Left ventricle myocardium inferior (tissue), 1 donor: ENCODE measurements around the gene WBP1L. TPM values are rescaled to one million over a fixed set of nuclear protein-coding genes. Genes with fewer than 3 reads are reported as not detected.
"Not testable (repeated sequence)": the region's sequence is repeated elsewhere in the genome, so short reads cannot be mapped to it uniquely, and the experiment has no call there.

Experiments used
- DNase-seq: peaks from one replicate; pipeline ENCODE4 v3.0.0-alpha.2; 2020
- H3K27ac ChIP-seq: fragments of 200-600 bp; replicated peaks from 2 replicates; pipeline ENCODE4 v1.8.0; 2021
- H3K27me3 ChIP-seq: fragments of 200-600 bp; 2 replicates; pipeline ENCODE4 v1.8.0; 2021; ENCODE audit warnings: low read depth
- H3K36me3 ChIP-seq: fragments of 200-600 bp; 2 replicates; pipeline ENCODE4 v1.8.0; 2021
- H3K4me1 ChIP-seq: fragments of 200-600 bp; 2 replicates; pipeline ENCODE4 v1.8.0; 2021
- H3K4me3 ChIP-seq: fragments of 200-600 bp; 2 replicates; pipeline ENCODE4 v1.8.0; 2021; ENCODE audit warnings: mild to moderate bottlenecking, moderate library complexity
- H3K9me3 ChIP-seq: fragments of 200-600 bp; replicated peaks from 2 replicates; pipeline ENCODE4 v1.8.0; 2021
- intact Hi-C: fragments of 100-400 bp; cut with micrococcal nuclease; formaldehyde crosslinking; loops from one replicate; pipeline ENCODE4 v1.11.0; 2022
- total RNA-seq: library from RNA; stranded (reverse); fragmentation: NEBNext Ultra II Directional; extraction: Animal tissue kit (Norgen Biotek cat#: 25700); gene quantifications from one replicate; pipeline ENCODE4 v1.2.1, GENCODE V29; 2021
- TF ChIP-seq, protein P1 (sequence below): fragments of 200-600 bp; IDR thresholded peaks from 2 replicates; pipeline ENCODE4 v1.8.0; 2021; ENCODE audit warnings: antibody characterized with exemption, mild to moderate bottlenecking, borderline replicate concordance
- donor health status: DM: no; HTN: yes; CAD: no; lungs with severe emphysema.

WBP1L gene
- total RNA-seq, 1 donor from 2014 or later = 22.6 TPM

DNA sequence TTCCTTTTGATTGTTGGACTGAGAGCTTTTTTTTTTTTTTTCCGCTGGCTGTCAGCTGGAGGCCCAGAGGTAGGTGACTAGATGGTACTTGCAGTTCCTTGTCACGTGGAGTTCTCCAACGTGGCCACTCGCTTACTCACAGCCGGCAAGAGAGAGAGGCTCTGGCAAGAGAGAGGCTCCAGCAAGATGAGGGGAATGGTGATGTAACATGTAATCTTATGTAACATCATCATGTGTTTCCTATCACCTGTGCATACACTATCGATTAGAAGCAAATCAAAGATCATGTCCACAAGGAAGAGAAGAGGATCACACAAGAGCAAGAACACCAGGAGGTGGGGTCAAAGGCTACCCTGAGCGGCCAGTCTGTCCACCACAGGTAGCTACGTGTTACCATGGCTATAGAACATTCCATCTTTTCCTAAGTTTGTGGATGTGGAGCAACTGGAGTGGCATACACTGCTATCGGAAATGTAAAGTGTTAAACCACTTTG, 106.3 kb downstream of the WBP1L start:
- Histone ChIP-seq H3K9me3 (no peaks in the 10 kb centered on the region), H3K27me3 (no peaks in the 10 kb centered on the region), H3K4me3 (no peak overlapping the region), H3K27ac (no peak overlapping the region), H3K36me3 (no peaks in the 10 kb centered on the region), H3K4me1 (peaks cover 13% of the 10 kb centered on the region)
- intact Hi-C loops = no loop called here
- TF ChIP-seq, protein P1, sequence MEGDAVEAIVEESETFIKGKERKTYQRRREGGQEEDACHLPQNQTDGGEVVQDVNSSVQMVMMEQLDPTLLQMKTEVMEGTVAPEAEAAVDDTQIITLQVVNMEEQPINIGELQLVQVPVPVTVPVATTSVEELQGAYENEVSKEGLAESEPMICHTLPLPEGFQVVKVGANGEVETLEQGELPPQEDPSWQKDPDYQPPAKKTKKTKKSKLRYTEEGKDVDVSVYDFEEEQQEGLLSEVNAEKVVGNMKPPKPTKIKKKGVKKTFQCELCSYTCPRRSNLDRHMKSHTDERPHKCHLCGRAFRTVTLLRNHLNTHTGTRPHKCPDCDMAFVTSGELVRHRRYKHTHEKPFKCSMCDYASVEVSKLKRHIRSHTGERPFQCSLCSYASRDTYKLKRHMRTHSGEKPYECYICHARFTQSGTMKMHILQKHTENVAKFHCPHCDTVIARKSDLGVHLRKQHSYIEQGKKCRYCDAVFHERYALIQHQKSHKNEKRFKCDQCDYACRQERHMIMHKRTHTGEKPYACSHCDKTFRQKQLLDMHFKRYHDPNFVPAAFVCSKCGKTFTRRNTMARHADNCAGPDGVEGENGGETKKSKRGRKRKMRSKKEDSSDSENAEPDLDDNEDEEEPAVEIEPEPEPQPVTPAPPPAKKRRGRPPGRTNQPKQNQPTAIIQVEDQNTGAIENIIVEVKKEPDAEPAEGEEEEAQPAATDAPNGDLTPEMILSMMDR = no peak
- DNase-seq = no peak

DNA sequence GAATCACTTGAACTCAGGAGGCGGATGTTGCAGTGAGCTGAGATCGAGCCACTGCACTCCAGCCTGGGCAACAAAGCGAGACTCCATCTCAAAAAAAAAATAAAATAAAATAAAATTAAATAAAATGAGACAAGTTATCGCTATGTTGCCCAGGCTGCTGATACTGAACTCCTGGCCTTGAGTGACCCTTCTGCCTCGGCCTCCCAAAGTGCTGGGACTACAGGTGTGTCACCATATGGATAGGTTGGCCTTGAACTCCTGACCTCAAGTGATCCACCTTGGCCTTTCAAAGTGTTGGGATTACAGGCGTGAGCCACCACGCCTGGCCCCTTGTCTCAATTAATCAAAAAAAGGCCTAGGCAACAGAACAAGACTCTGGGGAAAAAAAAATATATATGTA, 109.5 kb downstream of the WBP1L start:
- H3K4me3 ChIP-seq = not testable (repeated sequence)

DNA sequence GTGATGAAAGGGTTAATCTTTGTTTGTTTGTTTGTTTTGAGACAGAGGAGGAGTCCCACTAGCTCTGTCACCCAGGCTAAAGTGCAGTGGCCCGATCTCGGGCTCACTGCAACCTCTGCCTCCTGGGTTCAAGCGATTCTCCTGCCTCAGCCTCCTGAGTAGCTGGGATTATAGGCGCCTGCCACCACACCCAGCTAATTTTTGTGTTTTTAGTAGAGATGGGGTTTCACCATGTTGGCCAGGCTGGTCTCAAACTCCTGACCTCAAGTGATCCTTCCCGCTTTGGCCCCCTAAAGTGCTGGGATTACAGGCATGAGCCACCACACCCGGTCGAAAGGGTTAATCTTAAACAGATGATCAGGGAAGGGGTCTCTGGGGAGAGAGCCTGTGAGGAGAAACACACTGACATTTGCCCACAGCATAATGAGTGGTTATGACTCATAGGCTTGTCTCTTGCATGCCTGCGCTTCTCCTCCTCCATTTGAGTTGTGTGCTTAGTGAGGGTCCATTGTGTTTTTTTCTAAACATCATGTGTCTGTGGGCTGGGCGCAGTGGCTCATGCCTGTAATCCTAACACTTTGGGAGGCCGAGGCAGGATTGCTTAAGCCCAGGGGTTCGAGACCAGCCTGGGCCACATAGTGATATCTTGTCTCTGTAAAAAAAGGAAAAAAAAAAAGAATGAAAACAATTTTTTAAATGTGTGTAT, 112.1 kb downstream of the WBP1L start:
- H3K27me3 ChIP-seq, H3K27ac ChIP-seq, H3K9me3 ChIP-seq, DNase-seq, H3K36me3 ChIP-seq, intact Hi-C loops: not testable (repeated sequence)
- Histone ChIP-seq H3K4me3 (peak overlapping the region; percentile 70), H3K4me1 (peaks cover 47% of the 10 kb centered on the region)

More for the DNA sequence above, 109.5 kb downstream of the WBP1L start:
- H3K27me3 ChIP-seq, H3K9me3 ChIP-seq, H3K36me3 ChIP-seq, intact Hi-C loops, H3K27ac ChIP-seq, DNase-seq: not testable (repeated sequence)
- peaks cover 32% of the 10 kb centered on the region for H3K4me1 ChIP-seq

DNA sequence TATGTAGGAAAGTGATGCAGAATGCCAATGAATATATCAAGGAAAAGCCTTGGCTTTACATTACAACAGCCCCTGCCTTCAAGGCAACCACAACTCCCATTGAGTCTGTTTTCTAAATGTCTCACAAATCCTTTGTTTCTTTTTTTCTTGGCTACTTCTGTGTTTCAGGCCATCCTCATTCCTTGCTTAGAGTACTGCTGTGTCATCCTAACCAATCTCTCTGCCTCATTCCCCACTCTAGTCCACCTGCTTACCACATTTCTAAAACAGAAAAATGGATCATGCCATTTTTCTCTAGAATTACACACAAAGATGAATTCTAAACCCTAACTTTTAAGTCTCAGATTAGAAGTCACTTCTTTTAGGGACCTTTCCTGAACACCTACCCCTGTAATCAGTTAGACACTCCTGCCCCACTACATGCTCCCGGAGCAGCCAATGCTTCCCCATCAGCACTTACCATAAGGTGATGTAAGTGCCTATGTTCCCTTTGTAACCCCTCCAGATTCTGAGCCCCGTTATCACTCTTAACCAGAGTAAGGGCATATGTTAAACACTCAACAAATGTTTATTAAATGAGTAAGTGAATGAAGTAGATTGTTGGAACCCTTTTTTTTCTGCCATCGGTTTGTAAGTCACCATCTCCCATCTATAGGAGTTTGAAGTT, 113.1 kb downstream of the WBP1L start:
- Histone ChIP-seq H3K4me3 (no peak overlapping the region), H3K27me3 (no peaks in the 10 kb centered on the region), H3K9me3 (no peaks in the 10 kb centered on the region), H3K27ac (no peak overlapping the region), H3K36me3 (peaks cover 17% of the 10 kb centered on the region), H3K4me1 (peaks cover 47% of the 10 kb centered on the region)
- TF ChIP-seq, protein P1 = no peak
- DNase-seq = no peak
- intact Hi-C loops = no loop called here

DNA sequence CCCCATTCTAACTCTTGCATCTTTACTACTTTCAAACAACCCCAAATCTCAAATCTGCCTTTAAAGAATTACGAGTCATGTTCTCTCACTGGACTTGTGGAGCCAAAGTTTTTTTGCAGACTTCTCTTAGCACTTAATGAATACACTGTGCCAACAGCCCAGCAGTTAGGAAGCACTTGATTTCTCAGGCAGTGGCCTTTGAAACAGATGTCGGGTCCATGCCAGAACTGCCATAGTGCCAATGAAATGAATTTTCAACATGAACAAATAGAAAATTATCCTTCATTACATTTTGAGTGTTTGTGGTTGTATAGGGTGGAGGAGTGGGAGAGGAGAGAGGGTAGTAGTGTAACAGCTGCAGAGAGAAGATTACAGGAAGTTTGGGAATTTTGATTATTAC, 116.2 kb downstream of the WBP1L start:
- Histone ChIP-seq H3K4me3 (no peak overlapping the region), H3K9me3 (no peaks in the 10 kb centered on the region), H3K27me3 (no peaks in the 10 kb centered on the region), H3K36me3 (peaks cover 39% of the 10 kb centered on the region), H3K27ac (peak overlapping the region; percentile 52), H3K4me1 (peaks cover 36% of the 10 kb centered on the region)
- intact Hi-C loops = no loop called here
- DNase-seq = no peak
- TF ChIP-seq, protein P1 = no peak

DNA sequence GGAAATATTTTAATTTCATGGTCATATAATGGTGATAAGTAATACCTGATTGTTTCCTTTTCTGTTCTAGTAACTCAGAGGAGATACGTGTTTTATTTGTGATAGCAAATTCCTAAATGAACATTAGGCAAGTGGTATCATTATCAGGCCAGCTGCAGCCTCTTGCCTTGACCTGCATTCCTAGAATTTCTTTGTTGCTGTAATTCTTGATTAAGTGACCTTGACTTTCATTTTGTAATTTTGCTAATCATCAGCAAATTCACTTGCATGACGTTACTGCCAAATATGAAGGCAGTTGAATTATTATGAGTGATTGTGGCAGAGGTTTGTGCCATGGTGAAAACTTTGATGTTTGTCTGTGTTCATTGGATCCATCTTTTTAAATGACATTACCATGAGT, 119.9 kb downstream of the WBP1L start:
- TF ChIP-seq, protein P1 = no peak
- no peak for DNase-seq
- H3K4me3 ChIP-seq = no peak overlapping the region
- no peak overlapping the region for H3K27ac ChIP-seq
- peaks cover 44% of the 10 kb centered on the region for H3K36me3 ChIP-seq
- peaks cover 15% of the 10 kb centered on the region for H3K4me1 ChIP-seq
- H3K27me3 ChIP-seq = no peaks in the 10 kb centered on the region
- H3K9me3 ChIP-seq = no peaks in the 10 kb centered on the region
- intact Hi-C loops = no loop called here
